H9 (cell line): ENCODE data around the gene PDXP. TPM values are rescaled to one million over a fixed set of nuclear protein-coding genes. Genes with fewer than 3 reads are reported as not detected.

Experiments
- DNase-seq: peaks from one replicate; pipeline ENCODE4 v3.0.0-alpha.2; 2017
- H2AFZ ChIP-seq: one replicate; pipeline ENCODE4 v1.6.1; 2013; ENCODE audit warnings: mild to moderate bottlenecking, low read length, control low read depth, moderate library complexity
- H2AK5ac ChIP-seq: 2 replicates; pipeline ENCODE4 v1.6.1; 2013; ENCODE audit warnings: low read length, control low read depth, mixed read lengths; ENCODE audit not compliant: insufficient read length
- H2BK120ac ChIP-seq: one replicate; pipeline ENCODE4 v1.6.1; 2013; ENCODE audit warnings: low read depth, mild to moderate bottlenecking, low read length, control low read depth, inconsistent platforms; ENCODE audit not compliant: poor library complexity, severe bottlenecking
- H2BK12ac ChIP-seq: 2 replicates; pipeline ENCODE4 v1.6.1; 2013; ENCODE audit warnings: low read length, control low read depth, mixed read lengths, low read depth; ENCODE audit not compliant: insufficient read length
- H2BK15ac ChIP-seq: 2 replicates; pipeline ENCODE4 v1.6.1; 2013; ENCODE audit warnings: low read depth, low read length, control low read depth
- H2BK20ac ChIP-seq: one replicate; pipeline ENCODE4 v1.6.1; 2013; ENCODE audit warnings: low read depth, mild to moderate bottlenecking, low read length, control low read depth, inconsistent platforms; ENCODE audit not compliant: poor library complexity, severe bottlenecking
- H2BK5ac ChIP-seq: 2 replicates; pipeline ENCODE4 v1.6.1; 2013; ENCODE audit warnings: low read length, control low read depth, mixed read lengths; ENCODE audit not compliant: insufficient read length
- H3K14ac ChIP-seq: 2 replicates; pipeline ENCODE4 v1.6.1; 2013; ENCODE audit warnings: low read length, control low read depth; ENCODE audit not compliant: insufficient read depth
- H3K18ac ChIP-seq: 2 replicates; pipeline ENCODE4 v1.6.1; 2013; ENCODE audit warnings: low read depth, mild to moderate bottlenecking, mixed read lengths, low read length, control low read depth; ENCODE audit not compliant: insufficient read length
- H3K23ac ChIP-seq: 2 replicates; pipeline ENCODE4 v1.6.1; 2013; ENCODE audit warnings: low read length, control low read depth, mixed read lengths, low read depth; ENCODE audit not compliant: insufficient read length
- H3K23me2 ChIP-seq: 2 replicates; pipeline ENCODE4 v1.6.1; 2013; ENCODE audit warnings: low read depth, mild to moderate bottlenecking, mixed read lengths, low read length, control low read depth; ENCODE audit not compliant: insufficient read length, poor library complexity, severe bottlenecking
- H3K27ac ChIP-seq: 2 replicates; pipeline ENCODE4 v1.5.1; 2013; ENCODE audit warnings: low read length, control low read depth, mixed read lengths, low read depth; ENCODE audit not compliant: insufficient read length
- H3K27me3 ChIP-seq: 2 replicates; pipeline ENCODE4 v1.6.1; 2013; ENCODE audit warnings: low read length, control low read depth, inconsistent platforms; ENCODE audit not compliant: insufficient read depth
- H3K4ac ChIP-seq: 2 replicates; pipeline ENCODE4 v1.6.1; 2013; ENCODE audit warnings: low read depth, mild to moderate bottlenecking, control low read depth, inconsistent platforms, low read length, moderate library complexity
- H3K4me1 ChIP-seq: 2 replicates; pipeline ENCODE4 v1.6.1; 2013; ENCODE audit warnings: low read length, control low read depth, inconsistent platforms; ENCODE audit not compliant: insufficient read depth
- H3K4me2 ChIP-seq: 2 replicates; pipeline ENCODE4 v1.6.1; 2013; ENCODE audit warnings: low read length, control low read depth, mixed read lengths; ENCODE audit not compliant: insufficient read length, insufficient read depth
- H3K56ac ChIP-seq: 2 replicates; pipeline ENCODE4 v1.6.1; 2013; ENCODE audit warnings: low read depth, mild to moderate bottlenecking, mixed read lengths, low read length, control low read depth; ENCODE audit not compliant: insufficient read length
- H3K79me1 ChIP-seq: 2 replicates; pipeline ENCODE4 v1.6.1; 2013; ENCODE audit warnings: low read depth, mild to moderate bottlenecking, moderate library complexity, low read length, control low read depth, inconsistent platforms; ENCODE audit not compliant: insufficient read depth, poor library complexity, severe bottlenecking
- H3K79me2 ChIP-seq: 2 replicates; pipeline ENCODE4 v1.6.1; 2013; ENCODE audit warnings: low read length, control low read depth, inconsistent platforms; ENCODE audit not compliant: insufficient read depth
- H3K9ac ChIP-seq: 2 replicates; pipeline ENCODE4 v1.6.1; 2013; ENCODE audit warnings: low read length, control low read depth, mixed read lengths; ENCODE audit not compliant: insufficient read length; ENCODE audit errors: extremely low read depth
- H3K9me3 ChIP-seq: one replicate; pipeline ENCODE4 v1.6.1; 2013; ENCODE audit warnings: low read depth, low read length, inconsistent platforms; ENCODE audit not compliant: control insufficient read depth
- H3T11ph ChIP-seq: one replicate; pipeline ENCODE4 v1.6.1; 2013; ENCODE audit warnings: mild to moderate bottlenecking, low read length, control low read depth, inconsistent platforms
- H4K20me1 ChIP-seq: one replicate; pipeline ENCODE4 v1.6.1; 2013; ENCODE audit not compliant: control insufficient read depth, insufficient read length, insufficient read depth
- H4K5ac ChIP-seq: 2 replicates; pipeline ENCODE4 v1.6.1; 2013; ENCODE audit warnings: low read depth, mild to moderate bottlenecking, mixed read lengths, low read length, control low read depth; ENCODE audit not compliant: insufficient read length
- H4K8ac ChIP-seq: replicated peaks from 2 replicates; pipeline ENCODE4 v1.6.1; 2013; ENCODE audit warnings: low read length, control low read depth, mixed read lengths, low read depth; ENCODE audit not compliant: insufficient read length
- H4K91ac ChIP-seq: 2 replicates; pipeline ENCODE4 v1.6.1; 2013; ENCODE audit warnings: low read depth, mild to moderate bottlenecking, moderate library complexity, mixed read lengths, low read length, control low read depth; ENCODE audit not compliant: insufficient read length
- H3K27ac Mint-ChIP-seq, 3 experiments: 2 replicates in 2 of 3; 3 replicates in 1 of 3; pipeline ENCODE4 v1.8.0; 2020 to 2021; ENCODE audit warnings: mixed read lengths in 3 of 3, mild to moderate bottlenecking in 1 of 3, moderate library complexity in 1 of 3
- H3K27me3 Mint-ChIP-seq: 2 replicates; pipeline ENCODE4 v1.8.0; 2021; ENCODE audit warnings: low read depth, mild to moderate bottlenecking, moderate library complexity, mixed read lengths
- H3K36me3 Mint-ChIP-seq, 3 experiments: 2 replicates in 2 of 3; 3 replicates in 1 of 3; pipeline ENCODE4 v1.8.0; 2020 to 2021; ENCODE audit warnings: low read depth in 3 of 3, mixed read lengths in 3 of 3; ENCODE audit not compliant: insufficient read depth in 1 of 3
- H3K4me1 Mint-ChIP-seq, 2 experiments: 2 replicates each; pipeline ENCODE4 v1.8.0; 2020; ENCODE audit warnings: mixed read lengths in 2 of 2
- H3K4me3 Mint-ChIP-seq, 2 experiments: 2 replicates in 1 of 2; 3 replicates in 1 of 2; pipeline ENCODE4 v1.8.0; 2020 to 2021; ENCODE audit warnings: mild to moderate bottlenecking in 2 of 2, mixed read lengths in 2 of 2, moderate library complexity in 1 of 2
- H3K9me3 Mint-ChIP-seq, 2 experiments: 2 replicates in 1 of 2; 3 replicates in 1 of 2; pipeline ENCODE4 v1.8.0; 2020; ENCODE audit warnings: mild to moderate bottlenecking in 2 of 2, mixed read lengths in 2 of 2, moderate library complexity in 1 of 2
- WGBS: extraction: QIAGEN DNeasy Blood & Tissue Kit; methylation state at CpG from one replicate; pipeline ENCODE4 v1.1.7; 2013; ENCODE audit warnings: missing lambda C conversion rate, low lambda C conversion rate, mixed read lengths; ENCODE audit not compliant: insufficient read length; ENCODE audit errors: extremely low coverage; 5-methylcytosine and 5-hydroxymethylcytosine counted together
- total RNA-seq: library from RNA; stranded (reverse); gene quantifications from 2 replicates; pipeline ENCODE4 v1.2.1, GENCODE V29; 2021
- TF ChIP-seq, protein P1 (sequence below): fragments of 200-600 bp; sonication (generic); conservative IDR thresholded peaks from 3 replicates; pipeline ENCODE4 v1.8.0; 2021; ENCODE audit warnings: antibody characterized with exemption, mild to moderate bottlenecking

The PDXP gene
- total RNA-seq, 1 experiment from 2014 or later: 41.0 TPM

DNA sequence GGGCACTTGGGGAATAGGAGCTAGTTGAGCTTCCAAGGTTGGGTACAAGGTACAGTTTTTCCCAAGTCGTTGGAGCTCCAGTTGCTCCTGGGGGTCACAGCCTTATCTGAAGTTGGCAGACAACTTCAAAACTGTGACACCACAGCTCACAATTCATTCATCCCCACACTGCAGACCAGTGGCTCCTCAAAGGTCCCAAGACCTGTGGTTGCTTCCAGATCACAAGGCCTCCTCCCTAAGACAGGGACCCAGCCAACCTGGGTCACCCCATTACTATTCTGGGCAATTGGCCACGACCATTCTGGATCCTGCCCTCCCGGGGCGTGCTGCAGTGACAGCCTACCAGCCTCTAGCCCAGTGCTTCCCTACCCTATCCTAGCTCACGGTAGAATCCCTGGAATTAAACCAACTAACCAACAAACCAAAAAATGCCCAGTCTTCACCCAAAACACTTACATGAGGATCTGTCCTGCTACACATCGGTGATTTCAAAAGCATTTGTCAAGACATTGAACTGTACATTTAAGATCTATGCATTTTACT, 862 bp upstream of the PDXP start:
- Mint-ChIP-seq H3K27ac (peak overlapping the region in 1 of 3 experiments; percentile 97; a peak in 4 of 7 replicates), H3K4me1 (peaks cover 22 to 23% of the 10 kb centered on the region in 2 experiments), H3K9me3 (no peaks in the 10 kb centered on the region; a peak in 1 of 5 replicates), H3K27me3 (no peaks in the 10 kb centered on the region), H3K4me3 (peak overlapping the region; percentile 82 to 89), H3K36me3 (peaks cover 5 to 27% (median 24%) of the 10 kb centered on the region in 3 experiments; a peak in 6 of 7 replicates)
- Histone ChIP-seq H3K27ac (peak overlapping the region; percentile 2), H3K79me2 (peaks cover 22% of the 10 kb centered on the region; the same call in 1 of the 2 replicates), H3K79me1 (peaks cover 8% of the 10 kb centered on the region), H3K4ac (no peak overlapping the region), H3K9me3 (no peaks in the 10 kb centered on the region), H4K20me1 (no peaks in the 10 kb centered on the region), H3K4me2 (peak overlapping the region; percentile 86), H4K5ac (no peak overlapping the region), H2BK5ac (no peak overlapping the region), H3K9ac (no peak overlapping the region), H3K18ac (no peak overlapping the region), H2BK120ac (no peak overlapping the region), H4K91ac (no peak overlapping the region), H3K23me2 (peaks cover 7% of the 10 kb centered on the region), H3K56ac (no peak overlapping the region), H3K4me1 (peaks cover 2% of the 10 kb centered on the region; the same call in 1 of the 2 replicates), H2BK15ac (no peak overlapping the region), H2AK5ac (no peak overlapping the region), H3K14ac (no peak overlapping the region), H2BK12ac (no peak overlapping the region), H4K8ac (no peak overlapping the region), H3T11ph (no peak overlapping the region), H3K27me3 (no peaks in the 10 kb centered on the region), H3K23ac (no peak overlapping the region), H2BK20ac (no peak overlapping the region), H2AFZ (peak overlapping the region; percentile 89)
- DNase-seq: no peak
- WGBS: no CpG with 5 or more reads among the region's 6 CpGs
- TF ChIP-seq, protein P1, sequence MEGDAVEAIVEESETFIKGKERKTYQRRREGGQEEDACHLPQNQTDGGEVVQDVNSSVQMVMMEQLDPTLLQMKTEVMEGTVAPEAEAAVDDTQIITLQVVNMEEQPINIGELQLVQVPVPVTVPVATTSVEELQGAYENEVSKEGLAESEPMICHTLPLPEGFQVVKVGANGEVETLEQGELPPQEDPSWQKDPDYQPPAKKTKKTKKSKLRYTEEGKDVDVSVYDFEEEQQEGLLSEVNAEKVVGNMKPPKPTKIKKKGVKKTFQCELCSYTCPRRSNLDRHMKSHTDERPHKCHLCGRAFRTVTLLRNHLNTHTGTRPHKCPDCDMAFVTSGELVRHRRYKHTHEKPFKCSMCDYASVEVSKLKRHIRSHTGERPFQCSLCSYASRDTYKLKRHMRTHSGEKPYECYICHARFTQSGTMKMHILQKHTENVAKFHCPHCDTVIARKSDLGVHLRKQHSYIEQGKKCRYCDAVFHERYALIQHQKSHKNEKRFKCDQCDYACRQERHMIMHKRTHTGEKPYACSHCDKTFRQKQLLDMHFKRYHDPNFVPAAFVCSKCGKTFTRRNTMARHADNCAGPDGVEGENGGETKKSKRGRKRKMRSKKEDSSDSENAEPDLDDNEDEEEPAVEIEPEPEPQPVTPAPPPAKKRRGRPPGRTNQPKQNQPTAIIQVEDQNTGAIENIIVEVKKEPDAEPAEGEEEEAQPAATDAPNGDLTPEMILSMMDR: no peak
